GM21447 (cell line): ENCODE measurements around the gene IFIH1.

Experiments used
- ATAC-seq: cut with Tn5 transposase; IDR thresholded peaks from one replicate; pipeline ENCODE4 v1.9.1; 2021; ENCODE audit not compliant: unreplicated experiment

IFIH1 gene

DNA sequence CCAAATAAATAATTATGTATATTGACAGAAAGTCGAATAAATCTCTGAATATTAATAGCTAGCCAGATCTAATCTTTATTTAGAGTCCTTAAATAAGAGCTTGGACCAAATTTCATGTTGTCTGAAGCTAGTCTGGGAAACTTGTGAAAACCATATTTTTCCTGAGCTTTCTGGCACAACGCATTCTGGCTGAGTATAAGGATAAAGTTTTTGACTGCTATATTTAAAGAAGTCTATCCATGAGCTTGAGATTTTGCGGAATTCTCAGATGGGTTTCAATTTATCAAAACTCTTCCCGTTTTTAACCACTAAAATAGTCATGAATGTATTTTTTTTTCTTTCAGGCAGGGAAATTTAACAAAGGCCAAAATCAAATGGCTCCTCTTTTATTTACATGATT lies 99.1 kb downstream of the IFIH1 start:
- no peak for ATAC-seq

DNA sequence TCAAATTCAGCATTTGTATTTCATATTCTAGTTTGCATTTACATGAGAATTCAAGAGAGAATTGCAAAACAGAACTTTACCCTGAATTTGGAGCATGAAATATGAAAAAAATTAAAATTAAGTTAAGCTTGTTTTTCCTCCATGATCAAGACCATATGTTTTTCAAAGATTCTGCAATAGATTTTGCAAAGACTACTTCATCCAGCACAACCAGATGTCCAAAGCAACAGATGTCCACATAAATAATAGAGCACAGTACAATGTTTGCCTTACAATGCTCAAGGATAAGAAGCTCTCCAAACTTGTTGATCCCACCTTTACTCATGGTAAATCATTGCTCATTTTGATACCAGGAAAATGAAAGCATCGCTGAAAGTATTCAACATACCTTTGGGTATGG lies 100.9 kb downstream of the IFIH1 start:
- ATAC-seq: no peak
